Activated naive CD4-positive, alpha-beta T cell treated with anti-CD3 and anti-CD28 coated beads, Interleukin-2, amount 50 U/mL, for 24 hours (primary cell): ENCODE measurements around the gene TK2.
"Not testable (repeated sequence)": the region's sequence is repeated elsewhere in the genome, so short reads cannot be mapped to it uniquely, and the experiment has no call there.

ENCODE experiments used
- H3K27ac Mint-ChIP-seq: one replicate; pipeline ENCODE4 v1.8.0; 2021; ENCODE audit warnings: mild to moderate bottlenecking, mixed read lengths
- H3K27me3 Mint-ChIP-seq: one replicate; pipeline ENCODE4 v1.8.0; 2021; ENCODE audit warnings: mixed read lengths
- H3K36me3 Mint-ChIP-seq: one replicate; pipeline ENCODE4 v1.8.0; 2021; ENCODE audit warnings: mixed read lengths
- H3K4me1 Mint-ChIP-seq: one replicate; pipeline ENCODE4 v1.8.0; 2021; ENCODE audit warnings: mixed read lengths
- H3K4me3 Mint-ChIP-seq: one replicate; pipeline ENCODE4 v1.8.0; 2021; ENCODE audit warnings: mild to moderate bottlenecking, mixed read lengths
- H3K9me3 Mint-ChIP-seq: one replicate; pipeline ENCODE4 v1.8.0; 2021; ENCODE audit warnings: mixed read lengths

The TK2 gene

GRCh38 chr16:66521252-66521713 is 28.6 kb downstream of the TK2 start:
- H3K27me3 Mint-ChIP-seq: no peaks in the 10 kb centered on the region
- peaks cover 92% of the 10 kb centered on the region for H3K4me1 Mint-ChIP-seq
- peak overlapping the region; percentile 89 for H3K27ac Mint-ChIP-seq
- H3K36me3 Mint-ChIP-seq: no peaks in the 10 kb centered on the region
- peak overlapping the region; percentile 83 for H3K4me3 Mint-ChIP-seq
- no peaks in the 10 kb centered on the region for H3K9me3 Mint-ChIP-seq

- H3K9me3 Mint-ChIP-seq: no peaks in the 10 kb centered on the region
- no peaks in the 10 kb centered on the region for H3K36me3 Mint-ChIP-seq
- peak overlapping the region; percentile 26 for H3K4me3 Mint-ChIP-seq
- peaks cover 92% of the 10 kb centered on the region for H3K4me1 Mint-ChIP-seq
- no peaks in the 10 kb centered on the region for H3K27me3 Mint-ChIP-seq
- H3K27ac Mint-ChIP-seq: no peak overlapping the region
These were observed 29.3 kb downstream of the TK2 start for GRCh38 chr16:66520406-66521170.

GRCh38 chr16:66519482-66520373 is 30.2 kb downstream of the TK2 start:
- H3K27ac Mint-ChIP-seq: peak overlapping the region; percentile 41
- peaks cover 92% of the 10 kb centered on the region for H3K4me1 Mint-ChIP-seq
- no peaks in the 10 kb centered on the region for H3K36me3 Mint-ChIP-seq
- no peaks in the 10 kb centered on the region for H3K27me3 Mint-ChIP-seq
- peak overlapping the region; percentile 11 for H3K4me3 Mint-ChIP-seq
- no peaks in the 10 kb centered on the region for H3K9me3 Mint-ChIP-seq

GRCh38 chr16:66517586-66518263 is 32.2 kb downstream of the TK2 start:
- H3K4me3 Mint-ChIP-seq: peak overlapping the region; percentile 76
- no peaks in the 10 kb centered on the region for H3K36me3 Mint-ChIP-seq
- peaks cover 75% of the 10 kb centered on the region for H3K4me1 Mint-ChIP-seq
- H3K27me3 Mint-ChIP-seq: no peaks in the 10 kb centered on the region
- H3K27ac Mint-ChIP-seq: peak overlapping the region; percentile 76
- no peaks in the 10 kb centered on the region for H3K9me3 Mint-ChIP-seq

GRCh38 chr16:66516808-66517585 is 32.9 kb downstream of the TK2 start:
- Mint-ChIP-seq H3K4me1 (peaks cover 72% of the 10 kb centered on the region), H3K27me3 (no peaks in the 10 kb centered on the region)

GRCh38 chr16:66516509-66516807 is 33.5 kb downstream of the TK2 start:
- Mint-ChIP-seq H3K4me1 (peaks cover 70% of the 10 kb centered on the region), H3K4me3 (peak overlapping the region; percentile 76), H3K27ac (peak overlapping the region; percentile 90), H3K36me3 (no peaks in the 10 kb centered on the region), H3K27me3 (no peaks in the 10 kb centered on the region), H3K9me3 (no peaks in the 10 kb centered on the region)

More at GRCh38 chr16:66516808-66517585, 32.9 kb downstream of the TK2 start:
- Mint-ChIP-seq H3K36me3 (no peaks in the 10 kb centered on the region), H3K4me3 (peak overlapping the region; percentile 76), H3K9me3 (no peaks in the 10 kb centered on the region), H3K27ac (peak overlapping the region; percentile 76)

- H3K36me3 Mint-ChIP-seq: no peaks in the 10 kb centered on the region
- H3K27me3 Mint-ChIP-seq: no peaks in the 10 kb centered on the region
- no peaks in the 10 kb centered on the region for H3K9me3 Mint-ChIP-seq
- peak overlapping the region; percentile 76 for H3K4me3 Mint-ChIP-seq
- H3K4me1 Mint-ChIP-seq: peaks cover 64% of the 10 kb centered on the region
- peak overlapping the region; percentile 90 for H3K27ac Mint-ChIP-seq
These were observed 34.1 kb downstream of the TK2 start for GRCh38 chr16:66515596-66516508.

GRCh38 chr16:66514980-66515595 is 34.8 kb downstream of the TK2 start:
- not testable (repeated sequence) for H3K4me3 Mint-ChIP-seq, H3K27ac Mint-ChIP-seq

GRCh38 chr16:66514391-66514790 is 35.5 kb downstream of the TK2 start:
- H3K4me3 Mint-ChIP-seq, H3K27me3 Mint-ChIP-seq, H3K9me3 Mint-ChIP-seq, H3K27ac Mint-ChIP-seq, H3K36me3 Mint-ChIP-seq: not testable (repeated sequence)
- H3K4me1 Mint-ChIP-seq: peaks cover 49% of the 10 kb centered on the region

More at GRCh38 chr16:66514980-66515595, 34.8 kb downstream of the TK2 start:
- peaks cover 56% of the 10 kb centered on the region for H3K4me1 Mint-ChIP-seq
- H3K36me3 Mint-ChIP-seq, H3K27me3 Mint-ChIP-seq, H3K9me3 Mint-ChIP-seq: not testable (repeated sequence)

GRCh38 chr16:66513111-66513723 is 36.7 kb downstream of the TK2 start:
- H3K27me3 Mint-ChIP-seq: no peaks in the 10 kb centered on the region
- no peaks in the 10 kb centered on the region for H3K36me3 Mint-ChIP-seq
- peaks cover 42% of the 10 kb centered on the region for H3K4me1 Mint-ChIP-seq
- H3K4me3 Mint-ChIP-seq: no peak overlapping the region
- no peak overlapping the region for H3K27ac Mint-ChIP-seq
- no peaks in the 10 kb centered on the region for H3K9me3 Mint-ChIP-seq

- Mint-ChIP-seq H3K4me1 (peaks cover 37% of the 10 kb centered on the region), H3K9me3 (no peaks in the 10 kb centered on the region), H3K4me3 (no peak overlapping the region), H3K27me3 (no peaks in the 10 kb centered on the region), H3K36me3 (no peaks in the 10 kb centered on the region), H3K27ac (no peak overlapping the region)
These were observed 37.4 kb downstream of the TK2 start for GRCh38 chr16:66512272-66513110.

- H3K36me3 Mint-ChIP-seq: no peaks in the 10 kb centered on the region
- no peaks in the 10 kb centered on the region for H3K9me3 Mint-ChIP-seq
- no peak overlapping the region for H3K27ac Mint-ChIP-seq
- no peak overlapping the region for H3K4me3 Mint-ChIP-seq
- peaks cover 29% of the 10 kb centered on the region for H3K4me1 Mint-ChIP-seq
- H3K27me3 Mint-ChIP-seq: no peaks in the 10 kb centered on the region
These were observed 38.2 kb downstream of the TK2 start for GRCh38 chr16:66511602-66512271.
